ENCODE measurements around the gene FAM43B.
A peak's percentile ranks its signal among the peaks of the same experiment; 100 is the strongest.

Gene FAM43B

DNA sequence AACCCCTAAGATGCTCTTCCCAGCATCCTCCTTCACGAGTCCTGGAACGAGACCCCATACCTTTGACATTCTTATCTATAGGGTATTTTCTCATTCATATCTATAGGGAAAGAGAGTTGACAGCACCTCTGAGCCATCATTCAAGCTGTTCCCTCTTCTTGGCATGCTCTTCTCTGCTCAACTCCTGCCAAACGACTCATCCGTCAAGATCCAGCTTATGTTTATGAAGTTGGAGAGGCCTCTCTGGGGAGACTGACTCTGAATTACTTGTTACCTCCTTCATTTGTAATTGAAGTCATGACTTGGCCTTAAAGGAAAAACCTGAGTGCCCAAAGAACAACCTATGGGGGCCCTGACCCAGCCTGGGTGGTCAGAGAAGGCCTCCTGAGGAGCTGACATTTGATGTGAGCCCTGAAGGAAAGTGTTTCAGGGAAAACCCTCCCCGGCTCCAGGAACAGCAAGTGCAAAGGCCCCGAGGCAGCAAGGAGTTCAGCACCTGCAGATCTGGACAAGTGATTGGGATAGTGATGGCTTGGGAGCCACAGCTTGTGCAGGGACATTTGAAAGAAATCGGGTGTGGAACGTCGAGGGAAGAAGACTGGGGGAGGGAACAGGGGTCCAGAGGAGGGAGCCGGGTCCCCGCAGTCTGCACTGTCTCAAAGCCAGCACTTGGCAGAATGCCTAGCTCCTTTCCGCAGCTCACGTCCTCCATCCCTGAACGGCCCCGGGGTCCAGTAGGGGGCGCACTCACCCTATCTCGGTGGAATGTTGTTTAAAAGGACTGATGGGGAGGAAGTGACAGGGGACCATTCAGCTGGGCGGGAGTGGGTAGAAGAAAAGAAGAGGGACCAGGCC lies 22.5 kb downstream of the FAM43B start (continued):
- TF ChIP-seq ZNF596 (tag by site-specific recombination; IDR thresholded peaks at IDR 0.05): no peak
- no peak for TF ChIP-seq ZNF658 (tag by site-specific recombination; IDR thresholded peaks at IDR 0.05)
- no peak for TF ChIP-seq ZNF433 (tag by site-specific recombination; IDR thresholded peaks at IDR 0.05; ENCODE audit: low read depth)
- TF ChIP-seq, protein P1, sequence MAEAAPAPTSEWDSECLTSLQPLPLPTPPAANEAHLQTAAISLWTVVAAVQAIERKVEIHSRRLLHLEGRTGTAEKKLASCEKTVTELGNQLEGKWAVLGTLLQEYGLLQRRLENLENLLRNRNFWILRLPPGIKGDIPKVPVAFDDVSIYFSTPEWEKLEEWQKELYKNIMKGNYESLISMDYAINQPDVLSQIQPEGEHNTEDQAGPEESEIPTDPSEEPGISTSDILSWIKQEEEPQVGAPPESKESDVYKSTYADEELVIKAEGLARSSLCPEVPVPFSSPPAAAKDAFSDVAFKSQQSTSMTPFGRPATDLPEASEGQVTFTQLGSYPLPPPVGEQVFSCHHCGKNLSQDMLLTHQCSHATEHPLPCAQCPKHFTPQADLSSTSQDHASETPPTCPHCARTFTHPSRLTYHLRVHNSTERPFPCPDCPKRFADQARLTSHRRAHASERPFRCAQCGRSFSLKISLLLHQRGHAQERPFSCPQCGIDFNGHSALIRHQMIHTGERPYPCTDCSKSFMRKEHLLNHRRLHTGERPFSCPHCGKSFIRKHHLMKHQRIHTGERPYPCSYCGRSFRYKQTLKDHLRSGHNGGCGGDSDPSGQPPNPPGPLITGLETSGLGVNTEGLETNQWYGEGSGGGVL (tag by site-specific recombination; IDR thresholded peaks at IDR 0.05): no peak; the same call in 1 of the 2 replicates
- peak; percentile 24; the same call in 1 of the 2 replicates for TF ChIP-seq EGR2 (tag by site-specific recombination; IDR thresholded peaks at IDR 0.05; ENCODE audit: low read depth)
- TF ChIP-seq SP7 (tag by site-specific recombination; IDR thresholded peaks at IDR 0.05): no peak
- TF ChIP-seq REPIN1 (tag by site-specific recombination; IDR thresholded peaks at IDR 0.05; ENCODE audit: low read depth): no peak
- TF ChIP-seq ZBTB17 (tag by site-specific recombination; IDR thresholded peaks at IDR 0.05): no peak
- TF ChIP-seq ZNF37A (tag by site-specific recombination; IDR thresholded peaks at IDR 0.05): no peak
- no peak for TF ChIP-seq ZNF248 (tag by site-specific recombination; IDR thresholded peaks at IDR 0.05)
- peak; percentile 73; the same call in 1 of the 2 replicates for TF ChIP-seq ZNF660 (tag by site-specific recombination; IDR thresholded peaks at IDR 0.05)
- TF ChIP-seq ZNF391 (tag by site-specific recombination; IDR thresholded peaks at IDR 0.05; ENCODE audit: borderline replicate concordance, low read depth): 0 out of 2 replicates have a peak, but pooled peaks have one; percentile 34
- TF ChIP-seq FEZF1 (tag by site-specific recombination; IDR thresholded peaks at IDR 0.05): no peak
- no peak for TF ChIP-seq ZSCAN23 (tag by site-specific recombination; IDR thresholded peaks at IDR 0.05)
- TF ChIP-seq ZNF366 (tag by site-specific recombination; conservative IDR thresholded peaks at IDR 0.05): 0 out of 2 replicates have a peak, but pooled peaks have one; percentile 35
- no peak for TF ChIP-seq WT1 (tag by site-specific recombination; IDR thresholded peaks at IDR 0.05)
- TF ChIP-seq MZF1 (tag by site-specific recombination; IDR thresholded peaks at IDR 0.05; ENCODE audit: borderline replicate concordance): no peak
- 0 out of 2 replicates have a peak, but pooled peaks have one; percentile 36 for TF ChIP-seq ZNF558 (tag by site-specific recombination; IDR thresholded peaks at IDR 0.05)
- no peak for TF ChIP-seq ZIC2 (tag by site-specific recombination; IDR thresholded peaks at IDR 0.05)
- no peak for TF ChIP-seq ZBTB48 (tag by site-specific recombination; IDR thresholded peaks at IDR 0.05)
- TF ChIP-seq ZNF114 (tag by site-specific recombination; IDR thresholded peaks at IDR 0.05): no peak
- TF ChIP-seq ZBTB7A (tag by site-specific recombination; IDR thresholded peaks at IDR 0.05; ENCODE audit: low read depth): no peak
- TF ChIP-seq ZNF302 (tag by site-specific recombination; IDR thresholded peaks at IDR 0.05; ENCODE audit: low read depth): no peak
- TF ChIP-seq YY2 (tag by site-specific recombination; IDR thresholded peaks at IDR 0.05): 0 out of 2 replicates have a peak, but pooled peaks have one; percentile 36
- TF ChIP-seq ZNF112 (tag by site-specific recombination; IDR thresholded peaks at IDR 0.05): no peak
- 0 out of 2 replicates have a peak, but pooled peaks have one; percentile 16 for TF ChIP-seq ZNF692 (tag by site-specific recombination; IDR thresholded peaks at IDR 0.05)
- TF ChIP-seq, protein P2, sequence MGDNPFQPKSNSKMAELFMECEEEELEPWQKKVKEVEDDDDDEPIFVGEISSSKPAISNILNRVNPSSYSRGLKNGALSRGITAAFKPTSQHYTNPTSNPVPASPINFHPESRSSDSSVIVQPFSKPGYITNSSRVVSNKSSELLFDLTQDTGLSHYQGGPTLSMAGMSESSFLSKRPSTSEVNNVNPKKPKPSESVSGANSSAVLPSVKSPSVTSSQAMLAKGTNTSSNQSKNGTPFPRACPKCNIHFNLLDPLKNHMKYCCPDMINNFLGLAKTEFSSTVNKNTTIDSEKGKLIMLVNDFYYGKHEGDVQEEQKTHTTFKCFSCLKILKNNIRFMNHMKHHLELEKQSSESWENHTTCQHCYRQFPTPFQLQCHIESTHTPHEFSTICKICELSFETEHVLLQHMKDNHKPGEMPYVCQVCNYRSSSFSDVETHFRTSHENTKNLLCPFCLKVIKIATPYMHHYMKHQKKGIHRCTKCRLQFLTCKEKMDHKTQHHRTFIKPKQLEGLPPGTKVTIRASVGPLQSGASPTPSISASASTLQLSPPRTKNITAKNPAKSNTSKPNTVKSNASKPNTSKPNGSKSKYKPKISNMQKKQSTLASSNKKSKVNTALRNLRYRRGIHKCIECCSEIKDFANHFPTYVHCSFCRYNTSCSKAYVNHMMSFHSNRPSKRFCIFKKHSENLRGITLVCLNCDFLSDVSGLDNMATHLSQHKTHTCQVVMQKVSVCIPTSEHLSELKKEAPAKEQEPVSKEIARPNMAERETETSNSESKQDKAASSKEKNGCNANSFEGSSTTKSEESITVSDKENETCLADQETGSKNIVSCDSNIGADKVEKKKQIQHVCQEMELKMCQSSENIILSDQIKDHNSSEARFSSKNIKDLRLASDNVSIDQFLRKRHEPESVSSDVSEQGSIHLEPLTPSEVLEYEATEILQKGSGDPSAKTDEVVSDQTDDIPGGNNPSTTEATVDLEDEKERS (tag by site-specific recombination; IDR thresholded peaks at IDR 0.05): peak; percentile 83; the same call in 1 of the 2 replicates
- TF ChIP-seq PATZ1 (tag by site-specific recombination; IDR thresholded peaks at IDR 0.05): no peak; the same call in 1 of the 2 replicates
- no peak for TF ChIP-seq BCL11A (tag by site-specific recombination; IDR thresholded peaks at IDR 0.05; ENCODE audit: low read depth)
- no peak for TF ChIP-seq ZNF132 (tag by site-specific recombination; IDR thresholded peaks at IDR 0.05; ENCODE audit: borderline replicate concordance)
- no peak for TF ChIP-seq OVOL3 (tag by site-specific recombination; IDR thresholded peaks at IDR 0.05)
- no peak for TF ChIP-seq ZNF214 (tag by site-specific recombination; IDR thresholded peaks at IDR 0.05; ENCODE audit: borderline replicate concordance)
